ENCODE results near the gene SPEF2.

SPEF2 gene

GRCh38 chr5:35857606-35858205 is 240.0 kb downstream of the SPEF2 start:
- DNase-seq, result no peak

- no peak for DNase-seq
Measured at GRCh38 chr5:35859101-35859661, 241.5 kb downstream of the SPEF2 start.

GRCh38 chr5:35860686-35861085 is 243.0 kb downstream of the SPEF2 start:
- no peak for DNase-seq

GRCh38 chr5:35861718-35862117 is 244.1 kb downstream of the SPEF2 start:
- no peak for DNase-seq

- no peak for DNase-seq
Measured at GRCh38 chr5:35862126-35862525, 244.5 kb downstream of the SPEF2 start.

GRCh38 chr5:35863159-35863558 is 245.5 kb downstream of the SPEF2 start:
- no peak for DNase-seq
